DOHH2 (cell line): ENCODE results near the gene CKMT1A.
"Not testable (repeated sequence)": the region's sequence is repeated elsewhere in the genome, so short reads cannot be mapped to it uniquely, and the experiment has no call there.

ENCODE experiments used
- H3F3A ChIP-seq: fragments of 200-600 bp; sonication (generic), shearing (Covaris generic); 2 replicates; pipeline ENCODE4 v1.6.0; 2016; ENCODE audit warnings: antibody characterized with exemption, mild to moderate bottlenecking; ENCODE audit not compliant: control insufficient read depth, insufficient read depth
- H3K27ac ChIP-seq: fragments of 200-600 bp; sonication (generic); 2 replicates; pipeline ENCODE4 v1.5.1; 2014; ENCODE audit warnings: low read depth, mild to moderate bottlenecking, low read length, moderate library complexity
- H3K27me3 ChIP-seq: fragments of 200-600 bp; sonication (generic); 2 replicates; pipeline ENCODE4 v1.6.1; 2014; ENCODE audit warnings: mild to moderate bottlenecking, low read length, mixed read lengths; ENCODE audit not compliant: control insufficient read depth
- H3K36me3 ChIP-seq: fragments of 200-600 bp; sonication (generic); 2 replicates; pipeline ENCODE4 v1.6.1; 2014; ENCODE audit warnings: mild to moderate bottlenecking, low read length, moderate library complexity, mixed read lengths; ENCODE audit not compliant: control insufficient read depth
- H3K4me1 ChIP-seq: fragments of 200-600 bp; sonication (generic); 2 replicates; pipeline ENCODE4 v1.6.1; 2014; ENCODE audit warnings: mild to moderate bottlenecking, low read length, mixed read lengths; ENCODE audit not compliant: control insufficient read depth
- H3K4me2 ChIP-seq: fragments of 200-600 bp; sonication (generic); 2 replicates; pipeline ENCODE4 v1.6.0; 2014; ENCODE audit warnings: mild to moderate bottlenecking, low read length, moderate library complexity
- H3K4me3 ChIP-seq: fragments of 200-600 bp; sonication (generic); 2 replicates; pipeline ENCODE4 v1.5.1; 2014; ENCODE audit warnings: mild to moderate bottlenecking, low read length, mixed read lengths
- H3K79me2 ChIP-seq: fragments of 200-600 bp; sonication (generic); 2 replicates; pipeline ENCODE4 v1.6.1; 2014; ENCODE audit warnings: mild to moderate bottlenecking, low read length, mixed read lengths; ENCODE audit not compliant: control insufficient read depth
- H3K9me2 ChIP-seq: fragments of 200-600 bp; sonication (generic); replicated peaks from 2 replicates; pipeline ENCODE4 v1.6.1; 2014; ENCODE audit warnings: mild to moderate bottlenecking, low read length, mixed read lengths; ENCODE audit not compliant: control insufficient read depth
- H3K9me3 ChIP-seq: fragments of 200-600 bp; sonication (generic); 2 replicates; pipeline ENCODE4 v1.6.1; 2014; ENCODE audit warnings: antibody characterized with exemption, low read length, mixed read lengths; ENCODE audit not compliant: control insufficient read depth, insufficient read depth
- H4K20me1 ChIP-seq: fragments of 200-600 bp; sonication (generic); 2 replicates; pipeline ENCODE4 v1.6.0; 2014; ENCODE audit warnings: low read depth, mild to moderate bottlenecking, antibody characterized with exemption, low read length, moderate library complexity; ENCODE audit not compliant: control insufficient read depth, insufficient read depth
- CTCF ChIP-seq: fragments of 200-600 bp; sonication (generic); IDR thresholded peaks from one replicate; pipeline ENCODE4 v1.5.1; 2014; ENCODE audit warnings: antibody characterized with exemption, mild to moderate bottlenecking, low read depth, low read length; ENCODE audit not compliant: poor library complexity, severe bottlenecking
- EZH2phosphoT487 ChIP-seq: fragments of 200-600 bp; sonication (generic); IDR thresholded peaks from 2 replicates; pipeline ENCODE4 v1.6.1; 2017; ENCODE audit warnings: borderline replicate concordance, mild to moderate bottlenecking, antibody characterized with exemption, low read length, moderate library complexity, mixed read lengths

Gene CKMT1A

GRCh38 chr15:43723151-43723550 lies 29.5 kb downstream of the CKMT1A start:
- Histone ChIP-seq H3K36me3 (no peaks in the 10 kb centered on the region), H3K4me3 (no peak overlapping the region), H3K27ac (no peak overlapping the region), H3K27me3 (no peaks in the 10 kb centered on the region; the same call in 1 of the 2 replicates), H3K79me2 (no peaks in the 10 kb centered on the region), H3K4me1 (no peaks in the 10 kb centered on the region), H3K9me2 (no peaks in the 10 kb centered on the region), H3K9me3 (no peaks in the 10 kb centered on the region), H4K20me1 (no peaks in the 10 kb centered on the region), H3F3A (no peaks in the 10 kb centered on the region), H3K4me2 (no peak overlapping the region)
- TF ChIP-seq EZH2phosphoT487 (no peak), CTCF (no peak)

- H3K4me2 ChIP-seq, H3K36me3 ChIP-seq, H4K20me1 ChIP-seq, H3K27ac ChIP-seq, H3K9me2 ChIP-seq, H3F3A ChIP-seq, H3K4me1 ChIP-seq, H3K79me2 ChIP-seq, H3K27me3 ChIP-seq, H3K9me3 ChIP-seq, H3K4me3 ChIP-seq: not testable (repeated sequence)
Measured at GRCh38 chr15:43726306-43726705, 32.6 kb downstream of the CKMT1A start.

GRCh38 chr15:43728053-43728725 lies 34.5 kb downstream of the CKMT1A start:
- not testable (repeated sequence) for H3K4me3 ChIP-seq, H4K20me1 ChIP-seq, H3K4me1 ChIP-seq, H3K9me3 ChIP-seq, H3K27me3 ChIP-seq, H3K79me2 ChIP-seq, H3F3A ChIP-seq, H3K36me3 ChIP-seq, H3K27ac ChIP-seq, H3K4me2 ChIP-seq, H3K9me2 ChIP-seq

GRCh38 chr15:43735416-43735815 lies 41.8 kb downstream of the CKMT1A start:
- Histone ChIP-seq H3K79me2 (no peaks in the 10 kb centered on the region), H3K36me3 (no peaks in the 10 kb centered on the region), H3K9me2 (no peaks in the 10 kb centered on the region), H3K9me3 (no peaks in the 10 kb centered on the region), H3K4me3 (no peak overlapping the region), H4K20me1 (no peaks in the 10 kb centered on the region), H3K4me1 (no peaks in the 10 kb centered on the region), H3K27me3 (no peaks in the 10 kb centered on the region), H3K4me2 (no peak overlapping the region), H3K27ac (no peak overlapping the region), H3F3A (no peaks in the 10 kb centered on the region)
- TF ChIP-seq EZH2phosphoT487 (no peak), CTCF (no peak)

- H3K9me2 ChIP-seq = not testable (repeated sequence)
- Histone ChIP-seq H3K4me1 (peaks cover 60% of the 10 kb centered on the region), H3K79me2 (peaks cover 63% of the 10 kb centered on the region)
Measured at GRCh38 chr15:43746245-43746902, 52.7 kb downstream of the CKMT1A start, which contains the start of gene PDIA3. Gene PDIA3 (plus strand): TSS chr15:43746438. CDS start chr15:43746540, 102 bp downstream.

GRCh38 chr15:43746903-43747309 lies 53.2 kb downstream of the CKMT1A start:
- H3K9me3 ChIP-seq, H3K27me3 ChIP-seq, H3K9me2 ChIP-seq: not testable (repeated sequence)
- H3K36me3 ChIP-seq = peaks cover 47% of the 10 kb centered on the region
- peaks cover 68% of the 10 kb centered on the region for H3K79me2 ChIP-seq
- H3K4me3 ChIP-seq = peak overlapping the region; percentile 90
- H3K4me2 ChIP-seq = peak overlapping the region; percentile 84
- H3F3A ChIP-seq = peaks cover 16% of the 10 kb centered on the region
- peak overlapping the region; percentile 62 for H3K27ac ChIP-seq
- H4K20me1 ChIP-seq = peaks cover 13% of the 10 kb centered on the region
- H3K4me1 ChIP-seq = peaks cover 62% of the 10 kb centered on the region

More at GRCh38 chr15:43746245-43746902, 52.7 kb downstream of the CKMT1A start, which contains the start of gene PDIA3:
- not testable (repeated sequence) for H3K9me3 ChIP-seq, H4K20me1 ChIP-seq, H3K27me3 ChIP-seq
- H3K4me2 ChIP-seq = peak within 1 kb of the TSS; percentile 84
- peaks cover 16% of the 10 kb centered on the region for H3F3A ChIP-seq
- peak within 1 kb of the TSS; percentile 90 for H3K27ac ChIP-seq
- H3K36me3 ChIP-seq = peaks cover 42% of the 10 kb centered on the region
- H3K4me3 ChIP-seq = peak within 1 kb of the TSS; percentile 90
